Osteocyte (in vitro differentiated cells): ENCODE data around the gene TOM1L2. TPM values are rescaled to one million over a fixed set of nuclear protein-coding genes. Genes with fewer than 3 reads are reported as not detected.
"Not testable (repeated sequence)": the region's sequence is repeated elsewhere in the genome, so short reads cannot be mapped to it uniquely, and the experiment has no call there.

Experiments
- DNase-seq: peaks from one replicate; pipeline ENCODE4 v3.0.0; 2021; ENCODE audit warnings: mixed read lengths; ENCODE audit not compliant: unreplicated experiment; ENCODE audit errors: extremely low spot score
- H3K27ac Mint-ChIP-seq: one replicate; pipeline ENCODE4 v1.8.0; 2021; ENCODE audit warnings: mild to moderate bottlenecking, mixed read lengths; ENCODE audit not compliant: unreplicated experiment
- H3K27me3 Mint-ChIP-seq: one replicate; pipeline ENCODE4 v1.8.0; 2021; ENCODE audit warnings: mixed read lengths; ENCODE audit not compliant: unreplicated experiment
- H3K36me3 Mint-ChIP-seq: one replicate; pipeline ENCODE4 v1.8.0; 2021; ENCODE audit warnings: mixed read lengths; ENCODE audit not compliant: unreplicated experiment
- H3K4me1 Mint-ChIP-seq: one replicate; pipeline ENCODE4 v1.8.0; 2021; ENCODE audit warnings: mixed read lengths; ENCODE audit not compliant: unreplicated experiment
- H3K4me3 Mint-ChIP-seq: one replicate; pipeline ENCODE4 v1.8.0; 2021; ENCODE audit warnings: mild to moderate bottlenecking, moderate library complexity, mixed read lengths; ENCODE audit not compliant: unreplicated experiment
- H3K9me3 Mint-ChIP-seq: one replicate; pipeline ENCODE4 v1.8.0; 2021; ENCODE audit warnings: mixed read lengths; ENCODE audit not compliant: unreplicated experiment
- total RNA-seq: library from RNA; stranded (reverse); gene quantifications from 2 replicates; pipeline ENCODE4 v1.2.1, GENCODE V29; 2021
- TF ChIP-seq, protein P1 (sequence below): fragments of 200-600 bp; sonication (generic); IDR thresholded peaks from 2 replicates; pipeline ENCODE4 v1.5.0; 2021; ENCODE audit warnings: antibody characterized with exemption, mild to moderate bottlenecking, moderate library complexity

The TOM1L2 gene
- total RNA-seq, 1 donor from 2014 or later: 69.7 TPM

DNA sequence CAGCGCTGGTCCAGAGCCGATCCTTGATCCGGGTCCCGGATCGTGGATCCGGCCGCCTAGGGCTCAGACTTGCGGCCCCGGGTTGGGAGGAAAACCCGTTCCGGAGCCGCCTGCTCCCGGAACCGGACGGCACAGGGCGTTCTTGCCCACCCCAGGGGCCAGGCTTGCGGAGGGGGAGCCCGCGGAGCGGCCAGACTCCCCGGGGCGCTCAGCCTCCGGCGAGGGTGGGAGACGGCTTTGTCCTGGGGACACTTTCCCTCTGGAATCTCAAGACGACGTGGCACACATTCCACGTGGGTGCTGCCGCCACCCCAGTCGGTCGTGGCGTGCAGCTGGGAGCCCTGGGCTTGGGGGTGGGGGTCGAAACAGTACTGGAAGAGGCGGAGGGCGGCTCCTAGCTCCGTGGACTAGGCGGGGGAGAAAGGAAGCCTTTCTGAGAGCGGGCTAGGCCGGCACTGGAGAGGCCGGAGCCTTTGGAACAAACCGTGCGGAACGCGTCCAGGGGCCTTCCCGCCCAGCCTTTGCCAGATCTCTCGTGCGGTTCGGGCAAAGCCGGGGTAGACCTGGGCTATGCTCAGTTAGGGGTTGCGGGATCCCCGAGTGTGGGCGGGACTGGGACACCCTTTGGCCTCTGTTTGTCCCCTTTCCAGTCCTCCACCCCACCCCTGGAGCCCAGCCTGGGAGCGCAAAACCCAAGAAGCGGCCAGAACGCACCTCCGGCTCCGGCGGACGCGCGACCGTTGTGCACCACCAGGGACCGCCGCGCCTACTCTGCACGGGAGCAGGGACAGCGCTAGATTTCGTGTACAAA is 161.9 kb downstream of the TOM1L2 start:
- H3K4me1 Mint-ChIP-seq: peaks cover 34% of the 10 kb centered on the region
- H3K27ac Mint-ChIP-seq: peak overlapping the region; percentile 80
- peak; percentile 92 for DNase-seq
- H3K27me3 Mint-ChIP-seq: no peaks in the 10 kb centered on the region
- TF ChIP-seq, protein P1, sequence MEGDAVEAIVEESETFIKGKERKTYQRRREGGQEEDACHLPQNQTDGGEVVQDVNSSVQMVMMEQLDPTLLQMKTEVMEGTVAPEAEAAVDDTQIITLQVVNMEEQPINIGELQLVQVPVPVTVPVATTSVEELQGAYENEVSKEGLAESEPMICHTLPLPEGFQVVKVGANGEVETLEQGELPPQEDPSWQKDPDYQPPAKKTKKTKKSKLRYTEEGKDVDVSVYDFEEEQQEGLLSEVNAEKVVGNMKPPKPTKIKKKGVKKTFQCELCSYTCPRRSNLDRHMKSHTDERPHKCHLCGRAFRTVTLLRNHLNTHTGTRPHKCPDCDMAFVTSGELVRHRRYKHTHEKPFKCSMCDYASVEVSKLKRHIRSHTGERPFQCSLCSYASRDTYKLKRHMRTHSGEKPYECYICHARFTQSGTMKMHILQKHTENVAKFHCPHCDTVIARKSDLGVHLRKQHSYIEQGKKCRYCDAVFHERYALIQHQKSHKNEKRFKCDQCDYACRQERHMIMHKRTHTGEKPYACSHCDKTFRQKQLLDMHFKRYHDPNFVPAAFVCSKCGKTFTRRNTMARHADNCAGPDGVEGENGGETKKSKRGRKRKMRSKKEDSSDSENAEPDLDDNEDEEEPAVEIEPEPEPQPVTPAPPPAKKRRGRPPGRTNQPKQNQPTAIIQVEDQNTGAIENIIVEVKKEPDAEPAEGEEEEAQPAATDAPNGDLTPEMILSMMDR: peak; percentile 8
- no peaks in the 10 kb centered on the region for H3K9me3 Mint-ChIP-seq
- peak overlapping the region; percentile 35 for H3K4me3 Mint-ChIP-seq
- H3K36me3 Mint-ChIP-seq: peaks cover 8% of the 10 kb centered on the region

DNA sequence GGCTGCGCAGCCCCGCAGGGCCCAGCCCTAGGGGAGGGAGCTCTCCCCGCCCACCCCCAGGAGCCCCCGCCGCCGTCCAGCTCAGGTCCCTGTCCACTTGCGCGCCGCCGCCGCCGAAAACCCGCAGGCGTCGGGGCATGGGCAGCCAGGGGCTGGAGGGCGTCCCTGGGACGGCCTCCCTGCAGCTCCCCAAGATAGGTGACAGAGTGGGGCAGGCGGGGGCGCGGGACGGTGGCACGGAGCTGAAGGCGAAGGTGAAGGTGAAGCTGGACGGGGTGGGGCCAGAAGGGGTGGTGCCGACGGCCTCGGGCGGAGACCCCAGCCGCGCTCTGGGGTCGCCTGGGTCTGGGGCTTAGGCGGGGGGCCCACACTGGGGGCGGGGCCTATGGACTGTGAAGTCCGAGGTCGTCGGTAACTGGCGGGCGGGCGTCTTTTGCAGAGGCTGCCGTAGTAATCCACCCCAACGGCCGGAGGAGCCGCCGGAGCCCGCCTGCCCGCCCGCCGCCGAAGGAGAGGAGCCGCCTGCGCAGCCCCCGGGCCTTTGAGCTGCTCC is 162.6 kb downstream of the TOM1L2 start:
- no peak overlapping the region for H3K4me3 Mint-ChIP-seq
- H3K4me1 Mint-ChIP-seq: peaks cover 34% of the 10 kb centered on the region
- H3K9me3 Mint-ChIP-seq: no peaks in the 10 kb centered on the region
- H3K27me3 Mint-ChIP-seq: no peaks in the 10 kb centered on the region
- DNase-seq: no peak
- H3K36me3 Mint-ChIP-seq: peaks cover 9% of the 10 kb centered on the region
- TF ChIP-seq, protein P1: no peak
- H3K27ac Mint-ChIP-seq: no peak overlapping the region

DNA sequence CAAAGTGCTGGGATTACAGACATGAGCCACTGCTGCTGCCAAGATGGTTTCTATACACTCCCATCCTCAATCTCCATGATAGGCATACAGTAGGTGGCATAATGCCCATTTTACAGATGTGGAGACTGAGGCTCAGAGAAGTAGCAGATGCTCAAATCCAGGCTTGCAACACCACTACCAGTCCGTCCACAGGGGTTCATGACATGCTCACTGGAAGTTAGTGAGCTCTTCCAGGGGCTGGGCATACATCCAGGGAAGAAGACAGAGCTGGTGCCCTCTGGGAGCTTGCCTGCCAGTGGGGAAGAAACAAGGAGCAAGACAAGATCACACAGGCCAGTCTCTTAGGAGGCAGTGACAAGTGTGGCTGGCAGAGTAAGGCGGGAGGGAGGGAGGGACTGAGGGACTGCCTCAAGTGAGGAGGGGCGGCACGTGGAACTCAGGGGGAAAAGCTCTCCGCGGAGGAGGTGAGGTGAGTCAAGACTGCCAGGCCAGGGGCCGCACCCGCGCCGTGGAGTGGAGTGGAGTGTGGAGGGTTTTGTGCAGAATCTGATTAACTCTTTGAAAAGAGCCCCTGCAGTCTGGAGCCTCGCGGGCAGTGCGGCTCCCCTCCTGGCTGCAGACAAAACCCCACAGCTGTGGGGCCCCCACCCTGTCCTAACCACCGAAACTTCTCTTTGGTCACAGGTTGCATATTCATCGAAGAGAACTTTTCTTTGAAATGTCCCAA is 163.3 kb downstream of the TOM1L2 start:
- H3K4me3 Mint-ChIP-seq: no peak overlapping the region
- H3K36me3 Mint-ChIP-seq: peaks cover 13% of the 10 kb centered on the region
- no peaks in the 10 kb centered on the region for H3K27me3 Mint-ChIP-seq
- H3K4me1 Mint-ChIP-seq: peaks cover 34% of the 10 kb centered on the region
- no peak for DNase-seq
- TF ChIP-seq, protein P1: no peak
- no peak overlapping the region for H3K27ac Mint-ChIP-seq
- H3K9me3 Mint-ChIP-seq: no peaks in the 10 kb centered on the region

DNA sequence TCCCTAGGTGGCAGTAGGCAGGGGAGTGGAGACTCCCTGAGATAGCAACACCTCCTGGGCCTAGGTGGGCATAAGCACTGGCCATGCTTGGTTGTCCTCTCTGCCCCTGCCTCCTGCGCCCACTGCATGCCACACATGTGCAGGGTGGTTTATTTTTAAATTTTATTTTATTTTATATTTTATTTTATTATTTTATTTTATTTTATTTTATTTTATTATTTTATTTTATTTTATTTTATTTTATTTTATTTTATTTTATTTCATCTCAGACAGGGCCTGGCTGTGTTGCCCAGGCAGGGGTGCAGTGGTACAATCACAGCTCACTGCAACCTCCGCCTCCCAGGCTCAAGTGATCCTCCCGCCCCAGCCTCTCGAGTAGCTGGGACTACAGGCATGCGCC is 164.0 kb downstream of the TOM1L2 start:
- H3K27me3 Mint-ChIP-seq, DNase-seq, H3K9me3 Mint-ChIP-seq, H3K4me3 Mint-ChIP-seq, H3K27ac Mint-ChIP-seq: not testable (repeated sequence)
- Mint-ChIP-seq H3K36me3 (peaks cover 15% of the 10 kb centered on the region), H3K4me1 (peaks cover 34% of the 10 kb centered on the region)

DNA sequence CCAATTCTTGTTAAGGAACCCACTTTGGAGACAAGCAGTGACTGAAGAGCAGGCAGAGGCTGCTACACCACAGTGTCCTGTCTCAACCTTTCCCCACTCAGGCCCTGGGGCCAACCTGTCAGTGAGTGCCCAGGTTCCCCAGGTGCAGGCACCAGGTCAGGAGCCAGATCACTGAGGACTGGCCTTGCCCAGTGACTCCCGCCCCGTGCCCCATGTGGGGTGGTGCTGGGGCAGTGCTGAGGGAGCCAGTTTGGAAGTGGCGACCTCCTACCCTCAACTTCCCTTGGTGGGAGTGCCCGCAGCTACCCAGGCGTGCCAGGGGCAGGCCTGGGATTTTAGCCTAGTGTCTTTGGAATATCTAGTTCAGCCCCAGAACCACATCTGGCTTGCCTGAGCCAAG is 164.8 kb downstream of the TOM1L2 start:
- no peaks in the 10 kb centered on the region for H3K9me3 Mint-ChIP-seq
- TF ChIP-seq, protein P1: no peak
- no peak overlapping the region for H3K4me3 Mint-ChIP-seq
- DNase-seq: no peak
- peaks cover 34% of the 10 kb centered on the region for H3K4me1 Mint-ChIP-seq
- no peak overlapping the region for H3K27ac Mint-ChIP-seq
- peaks cover 15% of the 10 kb centered on the region for H3K36me3 Mint-ChIP-seq
- no peaks in the 10 kb centered on the region for H3K27me3 Mint-ChIP-seq
